ENCODE data around the gene HEMK1. TPM values are rescaled to one million over a fixed set of nuclear protein-coding genes. Genes with fewer than 3 reads are reported as not detected.
A peak's percentile ranks its signal among the peaks of the same experiment; 100 is the strongest.

The HEMK1 gene
- total and polyA plus RNA-seq, 2 experiments from 2014 or later, result 23.3 to 37.4 TPM

DNA sequence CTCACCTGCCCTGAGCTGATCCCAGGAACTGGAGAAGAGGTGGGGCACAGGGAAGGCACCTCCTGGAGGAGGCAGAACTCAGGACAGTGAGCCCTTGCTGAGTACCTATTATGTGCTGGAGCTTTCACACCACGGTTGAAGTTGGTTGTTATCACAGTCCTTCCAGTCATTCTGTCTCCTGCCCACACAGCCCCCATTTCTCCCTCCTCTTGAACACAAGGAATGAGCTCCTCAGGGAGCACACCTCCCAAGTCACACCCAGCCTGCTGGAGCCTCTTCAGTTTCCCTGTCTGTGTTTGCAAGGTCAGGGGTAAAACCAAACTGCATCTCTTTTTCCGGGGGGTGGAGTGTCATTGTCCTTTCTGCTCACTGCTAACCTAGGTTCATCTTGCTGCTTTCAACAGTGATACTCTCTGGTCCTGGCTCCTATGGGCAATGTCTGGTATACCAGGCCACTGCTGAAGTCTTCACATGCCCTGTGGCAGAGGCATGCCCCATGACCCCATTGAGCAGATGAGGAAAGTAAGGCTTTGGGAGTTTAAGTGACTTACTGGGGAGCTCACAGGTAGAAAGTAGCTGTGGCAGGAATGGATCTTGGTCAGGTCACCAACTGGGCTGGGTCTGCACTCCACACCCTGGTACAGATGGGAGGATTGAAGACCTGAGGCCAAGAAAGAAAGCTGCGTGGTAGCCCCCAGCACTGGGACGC is 31.7 kb upstream of the HEMK1 start:
- H3K9me3 ChIP-seq (ENCODE audit: low read depth), result no peaks in the 10 kb centered on the region
- no peak overlapping the region for H3K4me3 ChIP-seq
- H3K4me1 ChIP-seq (ENCODE audit: low read depth), result no peaks in the 10 kb centered on the region
- DNase-seq (ENCODE audit: low read depth in 1 of 2, low spot score in 1 of 2), result no peak
- H3K27ac ChIP-seq, result no peak overlapping the region
- H3K27me3 ChIP-seq, result no peaks in the 10 kb centered on the region
- TF ChIP-seq, protein P1, sequence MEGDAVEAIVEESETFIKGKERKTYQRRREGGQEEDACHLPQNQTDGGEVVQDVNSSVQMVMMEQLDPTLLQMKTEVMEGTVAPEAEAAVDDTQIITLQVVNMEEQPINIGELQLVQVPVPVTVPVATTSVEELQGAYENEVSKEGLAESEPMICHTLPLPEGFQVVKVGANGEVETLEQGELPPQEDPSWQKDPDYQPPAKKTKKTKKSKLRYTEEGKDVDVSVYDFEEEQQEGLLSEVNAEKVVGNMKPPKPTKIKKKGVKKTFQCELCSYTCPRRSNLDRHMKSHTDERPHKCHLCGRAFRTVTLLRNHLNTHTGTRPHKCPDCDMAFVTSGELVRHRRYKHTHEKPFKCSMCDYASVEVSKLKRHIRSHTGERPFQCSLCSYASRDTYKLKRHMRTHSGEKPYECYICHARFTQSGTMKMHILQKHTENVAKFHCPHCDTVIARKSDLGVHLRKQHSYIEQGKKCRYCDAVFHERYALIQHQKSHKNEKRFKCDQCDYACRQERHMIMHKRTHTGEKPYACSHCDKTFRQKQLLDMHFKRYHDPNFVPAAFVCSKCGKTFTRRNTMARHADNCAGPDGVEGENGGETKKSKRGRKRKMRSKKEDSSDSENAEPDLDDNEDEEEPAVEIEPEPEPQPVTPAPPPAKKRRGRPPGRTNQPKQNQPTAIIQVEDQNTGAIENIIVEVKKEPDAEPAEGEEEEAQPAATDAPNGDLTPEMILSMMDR (IDR thresholded peaks at IDR 0.05; ENCODE audit: low read depth, low read length), result no peak
- H3K36me3 ChIP-seq, result no peaks in the 10 kb centered on the region

GRCh38 chr3:50539356-50540286 is 29.7 kb upstream of the HEMK1 start:
- Histone ChIP-seq H3K9me3 (ENCODE audit: low read depth) (no peaks in the 10 kb centered on the region), H3K4me1 (ENCODE audit: low read depth) (no peaks in the 10 kb centered on the region), H3K27ac (no peak overlapping the region), H3K36me3 (no peaks in the 10 kb centered on the region), H3K4me3 (no peak overlapping the region), H3K27me3 (peaks cover 4% of the 10 kb centered on the region)
- DNase-seq (ENCODE audit: low read depth in 1 of 2, low spot score in 1 of 2), result no peak
- TF ChIP-seq, protein P1 (IDR thresholded peaks at IDR 0.05; ENCODE audit: low read depth, low read length), result no peak

DNA sequence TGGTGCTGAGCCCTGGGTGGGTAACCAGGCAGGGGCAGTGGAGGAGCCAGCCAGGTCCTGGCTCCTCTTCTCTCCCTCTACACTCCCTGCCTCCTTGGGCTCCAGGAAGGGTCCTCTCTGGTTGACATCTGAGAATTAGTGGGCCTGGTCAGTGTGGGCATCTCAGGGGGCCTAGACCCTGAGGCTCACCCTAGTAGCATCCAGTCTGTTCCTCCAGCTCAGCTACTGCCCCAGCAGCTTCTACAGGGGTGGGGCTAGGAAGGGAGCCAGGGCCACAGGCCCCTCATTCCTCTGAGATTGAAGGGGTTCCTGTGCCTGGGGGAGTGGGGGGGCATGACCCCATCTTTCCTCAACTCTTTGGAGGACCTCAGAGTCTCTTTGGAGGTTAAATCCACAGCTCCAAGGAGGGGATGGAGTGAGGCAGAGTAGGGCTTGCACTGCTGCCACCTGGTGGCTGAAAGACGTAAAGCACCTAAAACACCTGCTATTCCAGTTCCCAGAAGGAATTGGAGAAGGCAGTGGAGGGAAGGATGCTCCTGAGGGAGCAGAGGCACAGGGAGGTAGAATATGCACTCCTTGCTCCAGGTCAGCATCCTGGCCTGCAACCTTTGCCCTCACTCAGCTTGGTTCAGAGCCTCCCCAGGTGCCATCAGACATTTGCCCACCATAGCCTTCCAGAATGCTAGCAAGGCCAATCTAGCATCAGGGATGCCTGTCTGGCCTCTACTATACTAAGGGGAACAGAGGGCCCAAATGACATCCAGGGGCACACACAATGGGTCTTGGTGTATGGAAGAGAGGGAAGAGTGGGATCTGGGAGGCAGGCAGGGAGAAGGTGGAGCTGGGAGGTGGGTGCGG is 26.9 kb upstream of the HEMK1 start:
- Histone ChIP-seq H3K4me3 (no peak overlapping the region), H3K9me3 (ENCODE audit: low read depth) (no peaks in the 10 kb centered on the region), H3K4me1 (ENCODE audit: low read depth) (no peaks in the 10 kb centered on the region), H3K27me3 (peaks cover 5% of the 10 kb centered on the region), H3K36me3 (no peaks in the 10 kb centered on the region), H3K27ac (no peak overlapping the region)
- TF ChIP-seq, protein P1 (IDR thresholded peaks at IDR 0.05; ENCODE audit: low read depth, low read length), result peak; percentile 91
- DNase-seq (ENCODE audit: low read depth in 1 of 2, low spot score in 1 of 2), result peak; percentile 65 to 80

DNA sequence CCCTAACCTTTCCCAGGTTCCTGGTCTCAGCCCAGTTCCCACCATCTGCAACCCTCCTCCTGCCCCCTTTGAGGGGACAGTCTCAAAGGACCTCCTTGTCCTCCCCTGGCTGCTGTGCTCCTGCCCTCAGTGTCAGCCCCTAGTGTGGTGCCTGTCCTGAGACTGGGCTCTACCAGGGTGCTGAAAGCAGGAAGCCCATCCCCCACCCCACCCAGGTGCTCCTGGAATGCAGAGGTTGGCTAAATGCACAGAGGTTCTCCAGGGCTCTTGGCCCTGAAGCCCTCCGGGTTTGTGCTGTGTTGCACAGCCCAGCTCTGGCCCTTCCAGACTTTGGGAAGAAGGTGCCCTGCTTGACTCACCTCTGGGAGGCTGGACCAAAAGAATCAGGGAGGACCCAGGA is 23.5 kb upstream of the HEMK1 start:
- Histone ChIP-seq H3K27ac (no peak overlapping the region), H3K4me3 (no peak overlapping the region), H3K4me1 (ENCODE audit: low read depth) (no peaks in the 10 kb centered on the region), H3K9me3 (ENCODE audit: low read depth) (no peaks in the 10 kb centered on the region), H3K36me3 (no peaks in the 10 kb centered on the region), H3K27me3 (peaks cover 5% of the 10 kb centered on the region)
- DNase-seq (ENCODE audit: low read depth in 1 of 2, low spot score in 1 of 2), result no peak
- TF ChIP-seq, protein P1 (IDR thresholded peaks at IDR 0.05; ENCODE audit: low read depth, low read length), result no peak

- no peaks in the 10 kb centered on the region for H3K4me1 ChIP-seq (ENCODE audit: low read depth)
- TF ChIP-seq, protein P1 (IDR thresholded peaks at IDR 0.05; ENCODE audit: low read depth, low read length), result no peak
- peaks cover 4% of the 10 kb centered on the region for H3K27me3 ChIP-seq
- no peak overlapping the region for H3K27ac ChIP-seq
- no peak for DNase-seq (ENCODE audit: low read depth in 1 of 2, low spot score in 1 of 2)
- H3K36me3 ChIP-seq, result no peaks in the 10 kb centered on the region
- no peaks in the 10 kb centered on the region for H3K9me3 ChIP-seq (ENCODE audit: low read depth)
- no peak overlapping the region for H3K4me3 ChIP-seq
Measured at GRCh38 chr3:50549226-50549625, 20.1 kb upstream of the HEMK1 start.
